Dermis lymphatic vessel endothelial cell (primary cell): ENCODE results near the gene DCLRE1B. TPM values are rescaled to one million over a fixed set of nuclear protein-coding genes. Genes with fewer than 3 reads are reported as not detected.

Source experiments
- total RNA-seq: library from RNA; depleted of rRNA; stranded (reverse); fragments of >200 nt; gene quantifications from 2 replicates; pipeline ENCODE4 v1.2.1, GENCODE V29; 2014

DCLRE1B gene
- 1.3 and 1.5 TPM in 2 replicates for total RNA-seq

DNA sequence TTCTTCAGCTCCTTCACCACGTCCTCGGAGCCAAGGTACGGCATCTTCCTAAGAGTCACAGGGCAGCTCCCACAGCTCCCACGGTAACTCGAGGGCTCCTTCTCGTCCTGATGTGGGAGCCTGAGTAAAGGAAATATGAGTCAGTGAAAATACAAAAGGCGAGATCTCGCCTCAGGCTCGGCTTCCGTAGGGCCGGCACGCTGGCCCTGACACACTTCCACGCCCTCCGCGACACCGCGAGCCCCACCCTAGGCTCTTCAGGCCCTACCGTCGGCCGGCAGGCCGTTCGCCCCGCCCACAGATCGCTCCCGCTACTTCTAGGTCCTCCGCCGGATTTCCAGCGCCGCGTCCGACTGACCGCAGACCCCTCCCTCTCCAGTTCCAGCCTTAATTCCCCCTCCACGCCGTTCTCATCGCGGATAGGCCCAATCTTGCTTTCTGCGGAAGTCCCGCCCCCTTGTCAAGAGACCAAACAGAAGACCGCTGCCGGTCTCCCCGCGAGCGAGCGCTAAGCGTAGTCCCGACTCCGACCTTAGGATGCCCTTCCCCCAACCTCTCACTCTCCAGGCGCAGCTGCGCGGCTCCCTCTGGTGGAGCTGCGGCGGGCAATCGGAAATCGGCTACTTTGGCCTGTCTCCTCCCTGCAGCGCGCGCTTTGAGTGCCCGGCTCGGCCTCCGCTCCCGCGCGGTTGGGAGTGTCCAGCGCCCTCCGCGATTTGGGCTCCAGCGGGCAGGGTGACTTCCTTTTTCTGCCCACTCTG, at the start of gene DCLRE1B, which contains the start of gene AP4B1:
Gene DCLRE1B, plus strand, starts transcription at position 653 of the 761 bp plus-strand sequence. CDS start 261 bp downstream, outside the sequence.
Gene AP4B1, minus strand, starts transcription at position 126 of the 761 bp plus-strand sequence. Its CDS starts 82 bp downstream, at position 44.

DNA sequence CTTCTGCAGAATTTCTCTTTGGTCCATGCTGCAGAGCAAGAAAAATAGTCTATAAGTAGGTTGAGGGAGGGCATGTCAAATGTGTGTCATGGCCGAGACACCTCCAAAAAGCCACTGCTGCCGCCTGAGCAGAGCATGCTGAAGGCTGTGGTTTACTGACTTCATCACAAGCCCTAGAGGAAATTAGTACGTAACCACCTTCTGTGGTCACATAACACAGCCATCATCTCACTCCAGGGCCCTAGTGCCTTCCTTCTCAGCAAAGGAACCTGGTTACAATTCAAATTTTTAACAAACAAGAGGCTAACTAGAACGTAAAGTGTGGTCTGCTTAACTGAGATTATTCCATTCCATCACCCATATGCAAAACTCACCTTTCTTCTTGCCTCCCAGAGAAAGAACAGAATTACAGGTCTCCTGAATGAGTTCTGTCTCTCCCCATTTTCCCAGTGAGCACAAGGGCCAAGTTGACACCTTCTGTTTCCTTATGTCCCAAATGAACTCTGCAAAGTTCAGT, 33.5 kb upstream of the DCLRE1B start, which contains the start of gene PTPN22:
Gene PTPN22, minus strand, starts transcription at position 116 of the 517 bp plus-strand sequence.

DNA sequence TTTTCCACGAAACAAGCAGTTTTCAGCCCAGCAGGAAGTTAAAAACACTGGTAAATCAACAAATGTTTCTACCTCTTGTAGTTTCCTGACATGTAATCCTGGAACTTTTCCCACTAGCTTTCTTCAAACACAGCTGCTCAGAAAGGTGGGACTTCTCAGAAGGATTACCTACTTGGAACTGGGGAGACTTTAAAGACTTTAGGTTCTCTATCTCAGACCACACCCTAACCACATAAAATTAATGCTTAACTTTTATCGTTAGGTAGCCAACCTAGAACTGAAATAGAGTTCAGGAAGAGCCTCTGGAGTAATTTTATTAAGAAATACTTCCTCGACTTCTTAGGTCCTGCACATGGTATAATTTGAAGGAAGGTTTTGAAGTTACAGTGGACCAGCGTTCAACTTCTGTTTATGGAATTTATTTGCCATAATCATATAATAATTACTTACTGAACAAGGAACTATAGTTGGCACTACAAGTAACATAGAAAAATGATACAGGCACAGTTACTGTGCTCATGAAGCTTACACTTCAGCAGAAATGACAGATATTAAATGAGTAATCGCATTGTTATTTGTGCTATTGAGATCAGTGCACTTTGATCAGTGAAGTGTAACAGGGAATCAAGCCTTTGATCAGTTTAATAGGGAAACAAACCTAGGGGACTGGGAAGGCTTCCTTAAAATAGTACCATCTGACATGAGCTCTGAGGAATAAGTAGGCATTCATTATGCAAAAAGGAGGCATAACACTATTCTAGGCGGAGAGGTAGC, 17.5 kb upstream of the DCLRE1B start, which contains the start of gene BCL2L15:
Gene BCL2L15, minus strand, starts transcription at position 180 of the 774 bp plus-strand sequence. CDS start 206 bp downstream, outside the sequence.

DNA sequence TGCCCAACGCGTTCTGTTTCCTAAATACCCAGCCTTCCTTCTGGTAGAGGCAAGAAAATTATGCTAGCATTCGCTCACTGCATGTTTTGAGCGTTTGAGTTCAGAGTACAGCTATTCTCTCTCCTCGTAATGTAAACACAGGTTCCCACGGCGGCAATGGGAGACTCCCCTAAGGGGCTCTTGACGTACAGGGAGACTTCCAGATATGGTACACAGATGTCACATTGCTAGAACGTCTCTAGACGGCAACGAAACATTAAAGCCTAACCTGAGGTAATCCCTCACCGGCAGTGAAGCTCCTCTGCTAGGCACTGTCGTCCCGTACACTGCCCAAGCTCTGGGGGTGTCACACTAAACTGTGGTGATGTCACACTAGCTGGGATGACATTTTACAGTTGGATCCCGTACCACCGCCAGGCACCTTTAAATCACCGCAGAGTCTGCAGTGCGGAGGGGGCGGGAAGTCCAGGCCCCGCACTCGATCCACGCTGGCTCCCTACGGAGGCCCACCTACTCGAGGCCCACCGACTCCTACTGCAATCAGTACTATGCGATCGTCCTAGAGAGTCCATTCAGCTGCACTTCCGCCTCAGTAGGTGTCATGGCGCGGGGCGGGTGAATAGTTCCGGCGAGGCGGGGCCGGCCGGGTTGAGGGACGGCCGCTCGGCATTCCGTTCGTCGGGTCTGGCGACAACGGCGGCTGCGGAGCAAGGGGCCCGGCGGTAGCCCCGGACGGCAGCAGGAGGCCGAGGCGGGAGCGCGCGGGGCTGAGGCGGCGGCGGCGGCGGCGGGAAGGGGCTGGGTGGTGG, 24.0 kb downstream of the DCLRE1B start, which contains the start of gene HIPK1:
Gene HIPK1, plus strand, starts transcription at position 384 of the 809 bp plus-strand sequence.

Other genes starting within 250 kb of the DCLRE1B start
- 28.0 and 36.2 TPM in 2 replicates for gene PHTF1, start 145.8 kb upstream of the DCLRE1B start, total RNA-seq
- 11.3 and 15.0 TPM in 2 replicates for gene RSBN1, start 92.8 kb upstream of the DCLRE1B start, total RNA-seq
- gene PTPN22, start 33.6 kb upstream of the DCLRE1B start, total RNA-seq: not detected in 2 replicates
- gene BCL2L15, start 17.7 kb upstream of the DCLRE1B start, total RNA-seq: 0.09 and 0.11 TPM in 2 replicates
- 15.9 and 19.4 TPM in 2 replicates for gene AP4B1, start 527 bp upstream of the DCLRE1B start, total RNA-seq
- 31.3 and 33.3 TPM in 2 replicates for gene HIPK1, start 24.0 kb downstream of the DCLRE1B start, total RNA-seq
- gene OLFML3, start 74.1 kb downstream of the DCLRE1B start, total RNA-seq: 1.4 and 10.0 TPM in 2 replicates
- not detected in 2 replicates for gene SYT6, start 248.5 kb downstream of the DCLRE1B start, total RNA-seq